HG02973 (cell line): ENCODE measurements around the gene PCDH1.

Source experiments
- ATAC-seq: cut with Tn5 transposase; IDR thresholded peaks from one replicate; pipeline ENCODE4 v1.9.1; 2021; ENCODE audit warnings: moderate library complexity; ENCODE audit not compliant: unreplicated experiment

PCDH1 gene

DNA sequence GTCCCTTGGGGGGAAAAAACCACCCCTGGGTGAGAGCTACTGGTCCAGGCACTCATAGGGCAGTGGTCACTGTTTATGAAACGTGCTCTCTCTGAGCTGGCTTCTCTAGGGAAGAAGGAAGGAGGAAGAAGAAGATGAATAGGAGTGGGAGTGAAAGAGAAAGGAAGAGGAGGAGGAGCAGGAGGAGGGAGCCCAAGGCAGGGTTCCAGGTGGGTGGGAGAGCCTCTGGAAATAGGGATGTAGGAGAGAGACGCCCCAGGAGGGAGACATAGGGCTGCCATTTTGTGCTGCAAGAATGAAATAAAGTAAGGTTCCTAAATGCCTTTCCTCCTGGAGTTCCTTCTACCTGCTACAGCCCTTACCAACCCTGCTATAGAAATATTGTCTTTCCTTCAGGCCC, 65.7 kb downstream of the PCDH1 start:
- ATAC-seq, result no peak

DNA sequence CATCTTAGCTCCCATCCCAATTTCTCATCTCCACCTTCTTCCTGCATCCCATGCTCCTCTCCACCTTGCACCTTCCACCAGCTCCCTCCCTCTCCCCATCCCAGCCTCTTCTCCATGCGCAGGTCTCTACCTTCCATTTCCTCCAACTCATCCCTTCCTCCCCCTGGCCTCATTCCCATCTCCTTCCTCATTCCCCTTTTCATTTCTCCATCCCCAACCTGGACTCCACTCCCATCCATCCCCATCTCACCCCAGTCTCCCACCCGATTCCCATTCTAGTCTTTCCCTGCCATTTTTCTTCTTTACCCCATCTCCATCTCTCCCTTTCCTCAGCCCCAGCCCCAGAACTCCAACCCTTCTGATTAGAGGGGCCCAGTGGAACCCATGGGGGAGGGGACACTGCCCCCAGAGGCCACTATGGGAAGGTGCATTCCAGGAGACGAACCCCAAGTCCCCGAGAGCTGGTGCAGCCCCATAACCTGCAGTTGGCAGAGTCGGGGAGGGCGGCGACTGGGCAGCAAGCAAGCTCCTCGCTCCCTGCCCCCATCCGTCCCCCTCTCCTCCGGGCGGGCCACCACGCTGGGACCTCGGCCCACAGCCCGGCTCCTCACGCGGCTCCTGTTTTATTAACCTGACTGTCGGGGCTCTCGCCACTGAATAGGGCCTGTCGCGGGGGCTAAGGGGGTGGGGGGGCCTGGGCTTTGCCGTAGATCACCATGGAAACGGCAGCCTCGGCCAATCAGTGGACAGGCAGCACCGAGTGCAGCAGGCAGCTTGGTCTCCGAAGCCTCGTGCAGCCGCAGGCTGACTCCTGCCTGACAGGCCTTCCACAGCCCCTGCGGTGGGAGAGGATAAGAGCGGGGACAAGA, 66.7 kb downstream of the PCDH1 start:
- ATAC-seq, result peak; percentile 64

DNA sequence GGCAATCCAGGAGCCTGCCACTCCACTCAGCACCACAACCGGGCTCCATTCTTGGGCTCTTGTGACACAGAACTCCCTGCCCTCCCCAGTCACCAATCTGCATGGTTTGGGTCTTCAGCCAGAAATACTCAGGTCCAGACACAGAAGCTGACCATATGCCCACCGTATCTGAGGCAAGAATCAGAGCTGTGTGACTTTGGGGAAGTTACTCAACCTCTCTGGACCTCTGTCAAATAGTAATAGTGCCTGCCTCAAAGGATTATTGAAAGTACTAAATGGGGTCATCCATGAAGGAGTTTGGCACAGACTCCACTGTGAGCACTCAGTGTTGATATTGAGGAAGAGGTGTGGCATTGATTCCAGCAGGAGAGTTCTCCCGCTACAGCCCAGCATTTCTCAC, 67.5 kb downstream of the PCDH1 start:
- ATAC-seq, result no peak

DNA sequence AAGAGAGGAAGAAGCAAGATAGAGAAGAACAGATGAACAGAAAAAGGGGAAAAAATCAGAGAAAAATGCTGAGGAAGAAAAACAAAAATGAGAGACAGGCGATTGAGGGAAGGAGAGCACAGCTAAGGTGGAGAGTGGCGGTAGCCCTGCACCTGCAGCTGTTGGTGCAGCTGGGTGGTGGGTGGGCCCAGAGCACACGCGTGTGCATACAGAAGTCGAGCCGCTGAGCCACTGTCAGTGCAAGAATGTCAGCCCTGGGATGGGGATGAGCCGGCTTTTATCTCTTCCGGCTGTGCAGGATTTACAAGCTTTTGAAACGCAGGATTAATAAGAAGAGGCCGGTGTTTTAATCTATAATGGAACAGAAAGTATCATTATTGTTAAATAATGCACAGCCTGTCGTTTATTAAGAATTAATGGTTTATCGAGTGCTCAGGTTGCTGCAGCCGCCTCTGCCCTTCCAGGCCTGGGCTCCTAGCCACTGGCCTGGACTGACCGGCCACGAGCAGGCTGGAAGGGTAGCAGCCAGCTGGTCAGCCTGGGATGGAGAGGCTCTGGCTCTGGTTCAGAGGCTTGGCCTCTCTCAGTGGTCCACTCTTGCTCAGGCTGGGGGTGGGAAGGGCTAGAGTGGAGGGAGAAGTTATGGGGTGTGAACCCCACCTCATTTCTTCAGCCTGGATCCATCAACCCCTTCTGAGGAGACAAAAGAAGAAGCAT, 68.7 kb downstream of the PCDH1 start:
- ATAC-seq, result no peak

DNA sequence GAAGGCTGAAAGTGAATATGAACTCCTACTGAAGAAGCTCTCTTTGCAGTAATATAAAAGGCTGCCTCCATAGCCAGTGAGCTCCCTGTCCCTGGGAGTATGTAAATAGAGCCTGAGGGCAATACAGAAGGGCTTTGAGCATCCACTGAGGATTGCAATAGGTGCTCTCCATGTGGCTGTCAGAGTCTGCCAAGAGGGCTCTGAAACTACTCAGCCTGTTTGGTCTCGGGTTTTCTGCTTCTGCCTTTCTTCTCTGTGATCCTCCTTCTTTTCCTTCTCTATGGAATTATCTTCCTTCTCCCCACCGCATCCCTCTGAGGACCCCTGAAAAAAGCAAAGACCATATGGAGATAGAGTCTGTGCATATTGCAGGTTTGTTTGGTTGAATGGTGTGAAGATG, 69.4 kb downstream of the PCDH1 start:
- ATAC-seq, result no peak

DNA sequence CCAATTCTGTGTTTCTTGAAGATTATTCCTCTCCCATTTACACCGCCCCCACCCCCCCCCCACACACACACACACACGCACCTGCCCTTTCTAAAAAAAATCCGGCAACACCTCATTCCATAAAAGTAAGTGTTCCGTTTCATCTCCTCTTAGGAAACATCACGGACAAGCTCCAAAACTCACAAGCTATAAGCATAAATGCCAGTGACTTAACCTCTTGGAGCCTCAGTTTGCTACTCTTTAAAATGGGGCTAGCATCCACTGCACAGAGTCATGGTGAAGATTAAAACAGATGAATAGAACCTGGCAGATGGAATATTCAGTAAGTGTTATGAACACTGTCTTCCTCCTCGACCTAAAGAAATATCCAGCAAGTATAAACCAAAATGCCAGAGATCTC, 70.5 kb downstream of the PCDH1 start:
- ATAC-seq, result no peak

DNA sequence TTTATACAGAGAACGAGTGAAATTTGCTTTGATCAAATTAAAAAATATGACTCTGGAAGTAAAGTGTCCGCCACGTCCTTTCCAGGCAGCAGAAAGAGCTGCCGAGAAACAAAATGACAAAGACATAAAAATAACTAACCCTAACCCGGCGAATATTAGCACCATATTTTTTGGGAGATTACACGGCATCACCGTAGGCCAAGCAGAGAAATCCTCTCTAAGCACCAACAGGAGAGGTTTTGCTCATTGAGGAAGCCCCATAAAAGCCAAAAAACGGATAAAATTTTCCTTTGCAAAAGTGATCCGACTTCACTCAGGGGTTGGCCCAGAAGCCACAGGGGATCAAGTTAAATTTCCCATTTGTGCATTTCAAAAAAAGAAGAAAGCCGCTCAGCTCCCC, 70.9 kb downstream of the PCDH1 start:
- no peak for ATAC-seq

DNA sequence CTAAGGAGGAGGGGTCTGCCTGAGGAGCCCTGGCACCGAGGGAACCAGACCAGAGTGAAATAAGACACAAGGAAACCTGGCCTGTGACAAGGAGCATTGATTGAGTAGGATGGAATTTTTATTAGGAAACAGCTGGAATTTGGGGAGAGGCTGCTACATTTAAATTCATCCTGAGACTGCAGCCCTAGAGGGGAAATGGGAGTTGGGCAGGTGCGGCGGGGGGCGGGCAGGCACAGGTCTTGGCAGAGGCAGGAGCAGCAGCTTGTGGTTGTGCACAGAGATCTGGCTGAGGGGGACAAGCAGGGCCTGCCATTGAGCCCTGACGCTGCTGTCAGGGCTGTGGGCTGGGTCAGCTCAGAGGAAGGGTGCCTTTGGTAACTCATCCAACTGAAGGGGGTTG, 71.6 kb downstream of the PCDH1 start:
- no peak for ATAC-seq

DNA sequence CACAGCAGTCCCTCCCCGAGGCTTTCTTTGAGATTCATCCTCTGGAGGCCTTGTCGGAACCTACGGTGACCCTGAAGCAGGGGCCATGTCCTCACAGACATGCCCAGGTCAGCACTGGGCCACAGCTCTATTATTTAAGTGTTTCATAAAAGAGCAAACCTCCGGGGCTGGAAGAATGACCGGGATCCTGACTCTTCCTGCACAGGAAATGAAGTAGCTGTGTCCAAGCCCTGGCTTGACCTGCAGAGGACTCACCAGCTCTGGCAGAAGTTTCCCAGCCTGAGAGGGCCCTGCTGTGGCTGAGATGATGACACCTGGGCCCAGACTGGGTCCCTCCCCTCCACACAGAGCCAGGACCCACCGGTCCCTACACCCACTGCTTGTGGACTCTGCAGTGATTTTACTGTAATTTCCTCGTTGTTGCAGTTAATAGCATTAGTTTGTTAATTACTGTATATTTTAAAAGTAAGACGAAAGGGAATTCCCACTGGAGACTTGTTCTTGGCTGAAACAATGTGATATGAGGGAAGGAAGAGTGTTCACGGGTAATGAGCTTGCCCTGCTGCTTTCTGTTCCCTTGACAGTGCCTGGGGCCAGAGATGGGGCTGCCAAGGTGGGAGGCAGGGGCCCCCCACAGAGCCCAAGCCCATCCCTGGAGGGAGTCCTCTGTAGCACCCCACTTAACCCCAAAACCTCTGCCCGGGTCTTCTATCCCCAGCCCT, 72.2 kb downstream of the PCDH1 start:
- no peak for ATAC-seq

DNA sequence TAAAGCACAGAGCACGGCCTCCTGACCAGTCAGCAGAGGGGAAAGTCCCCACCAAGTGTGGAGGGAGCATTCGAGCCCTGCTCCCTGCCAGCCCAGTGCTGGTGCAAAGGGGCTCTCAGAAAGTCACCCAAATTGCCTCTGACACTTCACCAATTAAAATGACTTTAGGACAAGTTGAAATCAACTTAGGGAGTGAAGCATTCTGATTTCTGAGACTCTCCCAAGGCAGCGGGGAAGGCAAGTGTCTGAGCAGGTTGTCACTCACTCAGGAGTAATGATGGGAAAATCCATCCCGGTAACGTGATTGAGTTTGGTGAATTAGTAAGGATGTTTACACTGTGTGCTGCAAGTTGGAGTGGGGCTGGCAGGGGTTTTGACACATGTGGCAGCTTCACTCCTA, 73.7 kb downstream of the PCDH1 start:
- no peak for ATAC-seq
